ENCODE data around the gene FAM229A.

The FAM229A gene

GRCh38 chr1:32342704-32343103 is 19.6 kb downstream of the FAM229A start:
- intact Hi-C loops (cut with DNase I; ENCODE audit: low total_unique reads): no loop called here
- Histone ChIP-seq H3K4me3 (no peak overlapping the region), H3K36me3 (no peaks in the 10 kb centered on the region), H3K27ac (no peak overlapping the region), H3K9me3 (no peaks in the 10 kb centered on the region), H3K4me1 (peaks cover 0 to 9% (median 0%) of the 10 kb centered on the region in 4 donors), H3K27me3 (no peaks in the 10 kb centered on the region)
- DNase-seq: no peak
- TF ChIP-seq CTCF (IDR thresholded peaks at IDR 0.05): no peak

GRCh38 chr1:32341971-32342370 is 20.3 kb downstream of the FAM229A start:
- no peak for DNase-seq

GRCh38 chr1:32341186-32341757 is 21.0 kb downstream of the FAM229A start:
- intact Hi-C loops (cut with DNase I; ENCODE audit: low total_unique reads): no loop called here
- DNase-seq: no peak
- H3K4me3 ChIP-seq: no peak overlapping the region
- H3K27me3 ChIP-seq: no peaks in the 10 kb centered on the region
- no peak for TF ChIP-seq CTCF (IDR thresholded peaks at IDR 0.05)
- no peak overlapping the region for H3K27ac ChIP-seq
- no peaks in the 10 kb centered on the region for H3K36me3 ChIP-seq
- H3K4me1 ChIP-seq: peaks cover 0 to 22% (median 4%) of the 10 kb centered on the region in 4 donors
- H3K9me3 ChIP-seq: no peaks in the 10 kb centered on the region

More at GRCh38 chr1:32341971-32342370, 20.3 kb downstream of the FAM229A start:
- H3K9me3 ChIP-seq: no peaks in the 10 kb centered on the region
- no peaks in the 10 kb centered on the region for H3K27me3 ChIP-seq
- no peak overlapping the region for H3K4me3 ChIP-seq
- intact Hi-C loops (cut with DNase I; ENCODE audit: low total_unique reads): no loop called here
- H3K36me3 ChIP-seq: no peaks in the 10 kb centered on the region
- peaks cover 0 to 15% (median 0%) of the 10 kb centered on the region in 4 donors for H3K4me1 ChIP-seq
- no peak for TF ChIP-seq CTCF (IDR thresholded peaks at IDR 0.05)
- H3K27ac ChIP-seq: no peak overlapping the region

- Histone ChIP-seq H3K4me1 (peaks cover 0 to 39% (median 21%) of the 10 kb centered on the region in 4 donors), H3K4me3 (no peak overlapping the region), H3K27me3 (peaks cover 0 to 12% of the 10 kb centered on the region in 2 donors), H3K9me3 (no peaks in the 10 kb centered on the region), H3K27ac (no peak overlapping the region), H3K36me3 (no peaks in the 10 kb centered on the region)
- no peak for DNase-seq
- TF ChIP-seq CTCF (IDR thresholded peaks at IDR 0.05): no peak
- intact Hi-C loops (cut with DNase I; ENCODE audit: low total_unique reads): no loop called here
Observed at GRCh38 chr1:32339363-32339978, 22.8 kb downstream of the FAM229A start.

- Histone ChIP-seq H3K27ac (no peak overlapping the region), H3K27me3 (peaks cover 0 to 12% of the 10 kb centered on the region in 2 donors), H3K4me3 (no peak overlapping the region), H3K9me3 (no peaks in the 10 kb centered on the region), H3K36me3 (no peaks in the 10 kb centered on the region), H3K4me1 (peaks cover 0 to 41% (median 21%) of the 10 kb centered on the region in 4 donors)
- no peak for DNase-seq
- intact Hi-C loops (cut with DNase I; ENCODE audit: low total_unique reads): no loop called here
- no peak for TF ChIP-seq CTCF (IDR thresholded peaks at IDR 0.05)
Observed at GRCh38 chr1:32338637-32339145, 23.6 kb downstream of the FAM229A start.
